ENCODE data around the gene VPS13D.

VPS13D gene

GRCh38 chr1:12290828-12291227 is 61.0 kb downstream of the VPS13D start:
- Histone ChIP-seq H3K4me1 (ENCODE audit: control insufficient read depth, insufficient read depth, low read length, poor library complexity, severe bottlenecking) (no peaks in the 10 kb centered on the region), H3K27ac (ENCODE audit: low read depth, low read length, severe bottlenecking) (no peak overlapping the region), H3K9me3 (ENCODE audit: control insufficient read depth, low read length) (no peaks in the 10 kb centered on the region), H3K4me3 (ENCODE audit: extremely low read depth, insufficient read depth, low read length, poor library complexity, severe bottlenecking) (no peak overlapping the region), H3K36me3 (ENCODE audit: control insufficient read depth, insufficient read depth, low read length) (peaks cover 73% of the 10 kb centered on the region)
- WGBS, 2 experiments (ENCODE audit: insufficient coverage in 2 of 2), result 100% methylated on average over 1 of the region's 1 CpG; no CpG with 5 or more reads in 1 of the 2 experiments

- no peaks in the 10 kb centered on the region for H3K4me1 ChIP-seq (ENCODE audit: control insufficient read depth, insufficient read depth, low read length, poor library complexity, severe bottlenecking)
- H3K27ac ChIP-seq (ENCODE audit: low read depth, low read length, severe bottlenecking), result no peak overlapping the region
- 96 to 98% methylated on average over 9 to 11 of the region's 11 CpGs for WGBS, 2 experiments (ENCODE audit: insufficient coverage in 2 of 2)
- no peaks in the 10 kb centered on the region for H3K9me3 ChIP-seq (ENCODE audit: control insufficient read depth, low read length)
- H3K4me3 ChIP-seq (ENCODE audit: extremely low read depth, insufficient read depth, low read length, poor library complexity, severe bottlenecking), result no peak overlapping the region
- peaks cover 64% of the 10 kb centered on the region for H3K36me3 ChIP-seq (ENCODE audit: control insufficient read depth, insufficient read depth, low read length)
Measured at GRCh38 chr1:12293416-12293815, 63.6 kb downstream of the VPS13D start.

DNA sequence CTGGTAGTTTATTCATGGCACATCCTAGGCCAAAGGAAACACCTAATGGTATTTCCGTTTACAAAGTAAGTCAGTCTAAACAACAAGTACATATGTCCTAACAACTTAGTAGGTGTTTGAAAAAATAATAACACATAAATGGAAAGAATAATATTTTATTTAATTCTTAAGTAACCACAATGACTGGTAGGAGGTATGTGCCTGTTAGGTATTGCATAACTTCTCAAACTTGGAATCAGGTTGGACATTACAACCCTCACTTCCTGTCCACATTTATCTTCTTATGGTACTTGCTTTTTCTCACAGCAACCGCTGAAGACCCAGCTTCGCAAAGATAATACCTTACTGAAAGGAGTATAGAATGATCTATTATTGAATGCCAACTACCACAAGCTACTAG is 64.2 kb downstream of the VPS13D start:
- Histone ChIP-seq H3K9me3 (ENCODE audit: control insufficient read depth, low read length) (no peaks in the 10 kb centered on the region), H3K36me3 (ENCODE audit: control insufficient read depth, insufficient read depth, low read length) (peaks cover 62% of the 10 kb centered on the region), H3K4me3 (ENCODE audit: extremely low read depth, insufficient read depth, low read length, poor library complexity, severe bottlenecking) (no peak overlapping the region), H3K4me1 (ENCODE audit: control insufficient read depth, insufficient read depth, low read length, poor library complexity, severe bottlenecking) (no peaks in the 10 kb centered on the region), H3K27ac (ENCODE audit: low read depth, low read length, severe bottlenecking) (no peak overlapping the region)
- WGBS, 2 experiments (ENCODE audit: insufficient coverage in 2 of 2), result no CpG with 5 or more reads among the region's 3 CpGs

GRCh38 chr1:12296016-12296415 is 66.2 kb downstream of the VPS13D start:
- Histone ChIP-seq H3K4me3 (ENCODE audit: extremely low read depth, insufficient read depth, low read length, poor library complexity, severe bottlenecking) (no peak overlapping the region), H3K27ac (ENCODE audit: low read depth, low read length, severe bottlenecking) (no peak overlapping the region), H3K4me1 (ENCODE audit: control insufficient read depth, insufficient read depth, low read length, poor library complexity, severe bottlenecking) (no peaks in the 10 kb centered on the region), H3K36me3 (ENCODE audit: control insufficient read depth, insufficient read depth, low read length) (peaks cover 64% of the 10 kb centered on the region), H3K9me3 (ENCODE audit: control insufficient read depth, low read length) (no peaks in the 10 kb centered on the region)
- 100% methylated on average over 1 of the region's 3 CpGs; no CpG with 5 or more reads in 1 of the 2 experiments for WGBS, 2 experiments (ENCODE audit: insufficient coverage in 2 of 2)

DNA sequence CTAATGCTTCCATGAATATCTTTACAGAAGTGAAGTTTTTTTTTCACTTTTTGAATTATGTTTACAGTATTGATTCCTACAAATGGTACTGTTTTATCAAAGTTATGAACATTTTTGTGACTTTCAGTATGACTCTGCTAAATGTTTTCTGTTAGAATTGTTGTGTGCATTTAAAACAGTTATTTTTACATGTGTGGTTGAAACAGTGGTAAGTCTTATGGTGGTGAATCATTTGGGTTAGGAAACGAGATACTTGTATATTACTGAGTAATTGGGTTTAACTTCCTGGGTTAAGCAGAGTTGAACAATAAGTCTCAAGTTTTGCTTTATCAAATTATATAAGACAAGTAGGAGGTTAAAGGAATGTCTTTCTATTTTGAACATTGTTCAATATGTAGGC is 66.8 kb downstream of the VPS13D start:
- 71% methylated on average over 1 of the region's 1 CpG; no CpG with 5 or more reads in 1 of the 2 experiments for WGBS, 2 experiments (ENCODE audit: insufficient coverage in 2 of 2)
- no peak overlapping the region for H3K27ac ChIP-seq (ENCODE audit: low read depth, low read length, severe bottlenecking)
- no peaks in the 10 kb centered on the region for H3K4me1 ChIP-seq (ENCODE audit: control insufficient read depth, insufficient read depth, low read length, poor library complexity, severe bottlenecking)
- H3K9me3 ChIP-seq (ENCODE audit: control insufficient read depth, low read length), result no peaks in the 10 kb centered on the region
- no peak overlapping the region for H3K4me3 ChIP-seq (ENCODE audit: extremely low read depth, insufficient read depth, low read length, poor library complexity, severe bottlenecking)
- H3K36me3 ChIP-seq (ENCODE audit: control insufficient read depth, insufficient read depth, low read length), result peaks cover 64% of the 10 kb centered on the region

DNA sequence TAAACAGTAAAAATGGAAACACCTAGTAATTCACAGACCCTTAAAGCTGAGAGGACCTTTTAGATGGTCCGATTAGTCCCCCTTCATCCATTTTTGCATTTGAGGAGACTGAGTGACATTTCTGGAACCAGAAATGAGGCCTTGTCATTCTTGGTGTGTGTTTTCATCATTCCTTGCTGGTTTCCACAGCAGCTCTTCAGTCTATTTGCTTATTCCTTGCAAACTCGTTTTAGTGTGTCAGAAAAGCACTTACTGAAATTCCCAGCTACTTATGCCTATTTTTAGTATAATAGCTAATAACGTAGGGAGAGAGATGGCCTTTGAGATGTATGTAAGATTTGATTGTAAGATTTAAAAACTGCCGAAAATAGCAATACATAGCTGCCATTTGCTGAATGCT is 70.9 kb downstream of the VPS13D start:
- no peaks in the 10 kb centered on the region for H3K9me3 ChIP-seq (ENCODE audit: control insufficient read depth, low read length)
- no peak overlapping the region for H3K27ac ChIP-seq (ENCODE audit: low read depth, low read length, severe bottlenecking)
- WGBS, 2 experiments (ENCODE audit: insufficient coverage in 2 of 2), result 80 to 93% methylated on average over 2 of the region's 4 CpGs
- H3K36me3 ChIP-seq (ENCODE audit: control insufficient read depth, insufficient read depth, low read length), result peaks cover 72% of the 10 kb centered on the region
- no peaks in the 10 kb centered on the region for H3K4me1 ChIP-seq (ENCODE audit: control insufficient read depth, insufficient read depth, low read length, poor library complexity, severe bottlenecking)
- no peak overlapping the region for H3K4me3 ChIP-seq (ENCODE audit: extremely low read depth, insufficient read depth, low read length, poor library complexity, severe bottlenecking)

GRCh38 chr1:12301518-12302237 is 71.8 kb downstream of the VPS13D start:
- WGBS, 2 experiments (ENCODE audit: insufficient coverage in 2 of 2), result 92 to 98% methylated on average over 6 of the region's 8 CpGs
- H3K4me3 ChIP-seq (ENCODE audit: extremely low read depth, insufficient read depth, low read length, poor library complexity, severe bottlenecking), result no peak overlapping the region

DNA sequence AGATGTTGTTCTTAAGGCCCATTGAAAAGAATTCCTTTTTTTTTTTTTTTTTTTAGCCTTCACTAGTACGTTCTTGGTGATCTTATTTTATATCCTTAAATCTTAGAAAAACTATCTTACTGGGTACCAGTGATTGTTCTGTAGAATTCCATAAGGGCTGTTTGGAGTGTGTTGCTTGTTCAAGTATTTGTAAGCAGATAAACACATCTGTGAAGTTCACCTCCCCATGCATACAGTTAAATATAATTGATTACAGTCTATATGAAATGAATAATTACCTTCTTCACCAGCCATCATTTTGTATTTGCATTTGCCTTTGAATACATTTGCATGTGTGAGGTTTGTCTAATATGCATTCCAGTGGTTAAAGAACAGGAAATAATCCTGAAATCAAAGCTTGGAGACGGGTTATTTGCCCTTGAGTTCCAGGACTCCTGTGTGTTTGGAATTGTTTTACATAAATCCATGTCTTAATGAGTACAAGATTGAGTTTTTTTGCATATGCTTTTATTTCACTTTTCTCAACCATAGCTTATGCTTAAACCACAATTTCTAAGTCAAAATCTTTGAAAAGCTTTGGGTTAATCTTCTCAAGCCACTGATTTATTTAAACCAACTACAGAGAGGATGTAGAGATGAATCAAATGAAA is 73.1 kb downstream of the VPS13D start:
- H3K4me3 ChIP-seq (ENCODE audit: extremely low read depth, insufficient read depth, low read length, poor library complexity, severe bottlenecking), result no peak overlapping the region
- no peaks in the 10 kb centered on the region for H3K4me1 ChIP-seq (ENCODE audit: control insufficient read depth, insufficient read depth, low read length, poor library complexity, severe bottlenecking)
- peaks cover 87% of the 10 kb centered on the region for H3K36me3 ChIP-seq (ENCODE audit: control insufficient read depth, insufficient read depth, low read length)
- peaks cover 8% of the 10 kb centered on the region for H3K9me3 ChIP-seq (ENCODE audit: control insufficient read depth, low read length)
- no CpG with 5 or more reads among the region's 2 CpGs for WGBS, 2 experiments (ENCODE audit: insufficient coverage in 2 of 2)
- H3K27ac ChIP-seq (ENCODE audit: low read depth, low read length, severe bottlenecking), result no peak overlapping the region

More at GRCh38 chr1:12301518-12302237, 71.8 kb downstream of the VPS13D start:
- H3K9me3 ChIP-seq (ENCODE audit: control insufficient read depth, low read length), result peaks cover 6% of the 10 kb centered on the region
- no peaks in the 10 kb centered on the region for H3K4me1 ChIP-seq (ENCODE audit: control insufficient read depth, insufficient read depth, low read length, poor library complexity, severe bottlenecking)
- H3K36me3 ChIP-seq (ENCODE audit: control insufficient read depth, insufficient read depth, low read length), result peaks cover 78% of the 10 kb centered on the region
- H3K27ac ChIP-seq (ENCODE audit: low read depth, low read length, severe bottlenecking), result no peak overlapping the region

- no peak overlapping the region for H3K27ac ChIP-seq (ENCODE audit: low read depth, low read length, severe bottlenecking)
- peaks cover 79% of the 10 kb centered on the region for H3K36me3 ChIP-seq (ENCODE audit: control insufficient read depth, insufficient read depth, low read length)
- peaks cover 8% of the 10 kb centered on the region for H3K9me3 ChIP-seq (ENCODE audit: control insufficient read depth, low read length)
- no peak overlapping the region for H3K4me3 ChIP-seq (ENCODE audit: extremely low read depth, insufficient read depth, low read length, poor library complexity, severe bottlenecking)
- H3K4me1 ChIP-seq (ENCODE audit: control insufficient read depth, insufficient read depth, low read length, poor library complexity, severe bottlenecking), result no peaks in the 10 kb centered on the region
- WGBS, 2 experiments (ENCODE audit: insufficient coverage in 2 of 2), result 94 to 97% methylated on average over 5 to 8 of the region's 8 CpGs
Measured at GRCh38 chr1:12305377-12305776, 75.5 kb downstream of the VPS13D start.

DNA sequence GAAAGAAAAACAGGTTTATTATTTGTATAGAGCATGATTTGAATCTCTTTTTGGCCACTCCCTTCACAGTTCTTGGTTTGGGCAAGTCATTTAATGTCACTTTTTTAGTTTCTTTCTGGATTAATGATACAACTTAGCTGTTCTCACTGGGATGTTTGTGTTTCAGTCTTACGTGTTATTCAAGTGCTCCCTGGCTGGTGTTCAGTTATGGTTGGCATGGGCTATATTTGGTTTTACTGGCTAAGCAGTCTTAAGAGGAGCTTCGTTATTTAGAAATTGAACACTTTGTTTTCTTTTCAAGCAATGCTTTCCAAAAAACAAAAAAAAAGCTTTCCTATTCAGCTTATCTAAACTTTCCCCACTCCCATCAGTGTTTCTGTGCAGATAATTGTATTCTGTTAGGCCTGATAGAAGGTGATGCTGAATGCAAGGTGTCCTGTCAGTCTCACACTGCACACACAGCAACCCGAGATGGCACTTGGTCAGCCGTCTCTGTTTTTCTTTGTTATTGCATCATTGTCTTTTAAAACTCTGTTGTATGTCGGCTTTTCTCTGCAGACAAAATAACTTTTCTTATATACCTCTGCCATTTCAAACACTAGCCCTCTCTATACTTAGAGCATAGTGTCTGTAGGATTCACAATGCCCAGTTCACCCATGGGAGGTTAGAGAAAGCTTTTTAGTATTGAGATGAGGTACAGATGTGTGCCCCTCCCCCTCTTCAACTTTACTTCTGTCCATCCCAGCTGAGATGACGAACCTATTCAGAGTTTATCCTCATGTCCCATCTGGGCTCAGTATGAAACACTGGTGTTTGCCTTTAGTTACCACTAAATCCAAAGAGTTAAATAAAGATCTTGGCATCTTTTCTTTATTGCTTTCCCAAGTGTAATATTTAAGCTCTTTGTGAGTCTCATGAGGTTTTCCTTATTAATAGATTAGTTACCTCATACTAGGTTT is 80.2 kb downstream of the VPS13D start:
- 90 to 100% methylated on average over 2 of the region's 6 CpGs for WGBS, 2 experiments (ENCODE audit: insufficient coverage in 2 of 2)
- Histone ChIP-seq H3K27ac (ENCODE audit: low read depth, low read length, severe bottlenecking) (no peak overlapping the region), H3K36me3 (ENCODE audit: control insufficient read depth, insufficient read depth, low read length) (peaks cover 79% of the 10 kb centered on the region), H3K9me3 (ENCODE audit: control insufficient read depth, low read length) (peaks cover 8% of the 10 kb centered on the region), H3K4me1 (ENCODE audit: control insufficient read depth, insufficient read depth, low read length, poor library complexity, severe bottlenecking) (no peaks in the 10 kb centered on the region), H3K4me3 (ENCODE audit: extremely low read depth, insufficient read depth, low read length, poor library complexity, severe bottlenecking) (no peak overlapping the region)
